Activated CD4-positive, CD25-positive, alpha-beta regulatory T cell treated with anti-CD3 and anti-CD28 coated beads, Interleukin-2, amount 50 U/mL, for 16 hours (primary cell): ENCODE results near the gene RUNDC1.

Experiments
- DNase-seq: peaks from one replicate; pipeline ENCODE4 v3.0.0-alpha.2; 2020; ENCODE audit warnings: low read depth, low spot score

Gene RUNDC1

DNA sequence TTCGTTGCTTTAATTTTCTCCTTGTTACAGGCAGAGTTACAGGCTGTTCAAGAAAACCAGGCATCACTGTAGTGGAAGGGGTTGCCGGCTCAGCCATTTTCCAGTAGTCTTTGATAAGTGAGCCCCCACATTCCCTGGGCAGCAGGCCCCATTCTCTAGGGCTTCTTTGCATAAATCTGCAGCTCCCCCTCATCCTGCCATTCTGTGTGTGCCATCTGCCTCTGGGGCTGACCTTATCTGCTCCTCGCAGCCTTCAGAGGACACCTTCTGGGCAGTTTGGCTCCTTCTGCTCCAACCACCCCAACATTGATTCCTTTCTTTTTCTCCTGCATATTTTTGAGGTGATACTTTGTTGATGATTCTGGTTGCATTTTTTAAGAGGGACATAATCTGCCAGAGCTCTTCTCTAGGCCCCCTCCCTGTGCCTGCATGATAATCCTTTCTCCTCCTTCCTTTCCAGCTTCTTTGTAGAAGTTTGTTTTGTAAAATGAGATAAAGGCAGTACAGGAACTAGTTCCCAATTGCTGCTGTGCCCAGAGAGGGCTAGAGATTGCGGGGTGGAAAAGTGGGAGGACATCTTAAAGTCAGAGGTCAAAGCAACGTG is 61.8 kb downstream of the RUNDC1 start:
- no peak for DNase-seq
